CD4-positive, alpha-beta T cell (primary cell): Measurements from ENCODE around the gene ZNF574. TPM values are rescaled to one million over a fixed set of nuclear protein-coding genes. Genes with fewer than 3 reads are reported as not detected.

ENCODE experiments used
- ATAC-seq: fragments of 200-7000 bp; cut with Tn5 transposase; one replicate; pipeline ENCODE4 v1.10.0; 2022; ENCODE audit warnings: mild to moderate bottlenecking; ENCODE audit not compliant: poor library complexity
- CTCF ChIA-PET: fragments of 350-600 bp; sonication (Branson Sonifier 250); formaldehyde crosslinking; loops from one replicate; lab custom pipeline; 2021; ENCODE audit warnings: antibody characterized with exemption, inconsistent platforms; lab: Charles Lee
- POLR2A ChIA-PET: fragments of 350-600 bp; sonication (Branson Sonifier 250); formaldehyde crosslinking; loops from one replicate; lab custom pipeline; 2021; ENCODE audit warnings: antibody characterized with exemption, inconsistent platforms; lab: Charles Lee
- DNase-seq, 14 experiments: peaks; one replicate each; pipeline ENCODE4 v3.0.0-alpha.2; 2013 to 2020; ENCODE audit warnings: mixed read lengths in 2 of 14
- H3K27ac ChIP-seq, 2 donors: one replicate each; pipeline versions ENCODE4 v1.5.1 to v1.7.0; 2013; ENCODE audit warnings: low read length in 2 of 2, low read depth in 1 of 2, mild to moderate bottlenecking in 1 of 2
- H3K27me3 ChIP-seq, 2 experiments: 1 replicate in 1 of 2; 2 replicates in 1 of 2; pipeline versions ENCODE4 v1.6.1 to v1.7.0; 2013; ENCODE audit warnings: low read length in 2 of 2, control low read depth in 1 of 2, mild to moderate bottlenecking in 1 of 2, moderate library complexity in 1 of 2; ENCODE audit not compliant: insufficient read depth in 2 of 2, control insufficient read depth in 1 of 2
- H3K36me3 ChIP-seq: one replicate; pipeline ENCODE4 v1.6.1; 2013; ENCODE audit warnings: low read length, control low read depth; ENCODE audit not compliant: insufficient read depth
- H3K4me1 ChIP-seq: one replicate; pipeline ENCODE4 v1.6.1; 2013; ENCODE audit warnings: low read length, control low read depth; ENCODE audit not compliant: insufficient read depth
- H3K4me3 ChIP-seq: one replicate; pipeline ENCODE4 v1.5.1; 2013; ENCODE audit warnings: mild to moderate bottlenecking, low read length, moderate library complexity
- H3K9me3 ChIP-seq, 2 experiments: 1 replicate in 1 of 2; 2 replicates in 1 of 2; pipeline versions ENCODE4 v1.6.1 to v1.7.0; 2013; ENCODE audit warnings: low read length in 2 of 2, mild to moderate bottlenecking in 2 of 2, control low read depth in 1 of 2, moderate library complexity in 1 of 2; ENCODE audit not compliant: control insufficient read depth in 1 of 2, insufficient read depth in 1 of 2
- H3K27ac Mint-ChIP-seq: one replicate; pipeline ENCODE4 v1.8.0; 2020; ENCODE audit warnings: mixed read lengths
- H3K27me3 Mint-ChIP-seq: one replicate; pipeline ENCODE4 v1.8.0; 2021; ENCODE audit warnings: mixed read lengths
- H3K36me3 Mint-ChIP-seq: one replicate; pipeline ENCODE4 v1.8.0; 2021; ENCODE audit warnings: low read depth, mixed read lengths
- H3K4me1 Mint-ChIP-seq: one replicate; pipeline ENCODE4 v1.8.0; 2021; ENCODE audit warnings: low read depth, mixed read lengths
- H3K4me3 Mint-ChIP-seq: one replicate; pipeline ENCODE4 v1.8.0; 2020; ENCODE audit warnings: mild to moderate bottlenecking, mixed read lengths
- H3K9me3 Mint-ChIP-seq: one replicate; pipeline ENCODE4 v1.8.0; 2020; ENCODE audit warnings: mixed read lengths
- CTCF ChIP-seq: fragments of 200-600 bp; IDR thresholded peaks from one replicate; pipeline ENCODE4 v1.8.0; 2022; ENCODE audit warnings: antibody characterized with exemption, mild to moderate bottlenecking
- intact Hi-C, 2 experiments: fragments of 100-400 bp; cut with DNase I in 1 of 2; cut with micrococcal nuclease in 1 of 2; formaldehyde crosslinking; loops; one replicate each; pipeline versions ENCODE4 v1.15.1 to v1.9.0; 2023 to 2025; cut with DNase I, micrococcal nuclease
- total RNA-seq, 174 experiments: library from RNA in 2 of 174; stranded (reverse) in 2 of 174; gene quantifications; one replicate each; pipeline ENCODE4 v1.2.3 and lab custom pipeline; 2021 to 2026

The ZNF574 gene
- total RNA-seq, 2 experiments from 2014 or later: 21.5 to 24.0 TPM

- no peak for TF ChIP-seq CTCF
- no peak overlapping the region for H3K27ac Mint-ChIP-seq
- H3K27ac ChIP-seq: no peak overlapping the region
- H3K4me3 Mint-ChIP-seq: no peak overlapping the region
- H3K4me1 Mint-ChIP-seq: no peaks in the 10 kb centered on the region
- no peak for ATAC-seq
- H3K9me3 Mint-ChIP-seq: no peaks in the 10 kb centered on the region
- ChIA-PET POLR2A (no interaction called here), CTCF (no interaction called here)
- peaks cover 16% of the 10 kb centered on the region for H3K27me3 Mint-ChIP-seq
- H3K27me3 ChIP-seq: peaks cover 19 to 23% of the 10 kb centered on the region in 2 experiments
- no peaks in the 10 kb centered on the region for H3K36me3 Mint-ChIP-seq
- peaks cover 10% of the 10 kb centered on the region for H3K4me1 ChIP-seq
- H3K9me3 ChIP-seq: peaks cover 0 to 6% of the 10 kb centered on the region in 2 experiments
- intact Hi-C loops: no loop called here
- no peaks in the 10 kb centered on the region for H3K36me3 ChIP-seq
- no peak overlapping the region for H3K4me3 ChIP-seq
- no peak for DNase-seq
Observed at GRCh38 chr19:42064432-42064831, 11.5 kb upstream of the ZNF574 start.

GRCh38 chr19:42065051-42065450 is 10.9 kb upstream of the ZNF574 start:
- TF ChIP-seq CTCF: no peak
- Mint-ChIP-seq H3K27me3 (peaks cover 11% of the 10 kb centered on the region), H3K4me1 (no peaks in the 10 kb centered on the region), H3K36me3 (no peaks in the 10 kb centered on the region), H3K4me3 (no peak overlapping the region), H3K27ac (no peak overlapping the region), H3K9me3 (no peaks in the 10 kb centered on the region)
- Histone ChIP-seq H3K9me3 (peaks cover 0 to 6% of the 10 kb centered on the region in 2 experiments), H3K4me1 (peaks cover 14% of the 10 kb centered on the region), H3K36me3 (no peaks in the 10 kb centered on the region), H3K4me3 (no peak overlapping the region), H3K27me3 (peaks cover 23 to 28% of the 10 kb centered on the region in 2 experiments), H3K27ac (no peak overlapping the region)
- CTCF ChIA-PET: interaction anchor here (0.6 kb wide), 1 partner anchor 38 kb away, joined by 4 read pairs; no protein-coding TSS in a partner anchor
- POLR2A ChIA-PET: no interaction called here
- no peak for DNase-seq
- ATAC-seq: no peak
- intact Hi-C loops: no loop called here

- Histone ChIP-seq H3K27ac (no peak overlapping the region), H3K9me3 (peaks cover 0 to 6% of the 10 kb centered on the region in 2 experiments), H3K4me1 (peaks cover 14% of the 10 kb centered on the region), H3K27me3 (peaks cover 23 to 28% of the 10 kb centered on the region in 2 experiments), H3K36me3 (no peaks in the 10 kb centered on the region), H3K4me3 (no peak overlapping the region)
- TF ChIP-seq CTCF: no peak
- intact Hi-C loops: no loop called here
- Mint-ChIP-seq H3K4me3 (no peak overlapping the region), H3K4me1 (no peaks in the 10 kb centered on the region), H3K27me3 (peaks cover 11% of the 10 kb centered on the region), H3K27ac (no peak overlapping the region), H3K9me3 (no peaks in the 10 kb centered on the region), H3K36me3 (no peaks in the 10 kb centered on the region)
- ChIA-PET CTCF (interaction anchor here (0.6 kb wide), 1 partner anchor 38 kb away, joined by 4 read pairs; no protein-coding TSS in a partner anchor), POLR2A (no interaction called here)
- DNase-seq: no peak
- no peak for ATAC-seq
Observed at GRCh38 chr19:42065511-42065910, 10.5 kb upstream of the ZNF574 start.
